Tibial artery (tissue), 4 donors: Measurements from ENCODE around the gene COG5.

Experiments used
- DNase-seq, 2 donors: peaks; one replicate each; pipeline ENCODE4 v3.0.0-alpha.2; 2019
- H3K27ac ChIP-seq, 2 donors: fragments of 200-600 bp; sonication (generic) in 1 of 2; 1 replicate in 1 of 2; 2 replicates in 1 of 2; pipeline ENCODE4 v1.5.1; 2018 to 2019; ENCODE audit warnings: mild to moderate bottlenecking in 1 of 2
- H3K27me3 ChIP-seq, 2 donors: fragments of 200-600 bp; sonication (generic) in 1 of 2; one replicate each; pipeline versions ENCODE4 v1.5.1 to v1.6.0; 2016 to 2019
- H3K36me3 ChIP-seq, 3 donors: fragments of 200-600 bp; sonication (generic) in 2 of 3; one replicate each; pipeline ENCODE4 v1.5.1; 2016 to 2019; ENCODE audit warnings: mild to moderate bottlenecking in 2 of 3
- H3K4me1 ChIP-seq, 4 donors: fragments of 200-600 bp; sonication (generic) in 2 of 4; 1 replicate in 3 of 4; 2 replicates in 1 of 4; pipeline ENCODE4 v1.5.1; 2016 to 2019
- H3K4me3 ChIP-seq, 2 donors: fragments of 200-600 bp; sonication (generic) in 1 of 2; 1 replicate in 1 of 2; 2 replicates in 1 of 2; pipeline ENCODE4 v1.5.1; 2018 to 2019; ENCODE audit warnings: mild to moderate bottlenecking in 2 of 2
- H3K9me3 ChIP-seq, 3 donors: fragments of 200-600 bp; sonication (generic) in 1 of 3; one replicate each; pipeline ENCODE4 v1.5.1; 2016 to 2019
- CTCF ChIP-seq, 2 experiments: fragments of 200-600 bp in 1 of 2; fragments of 450-650 bp in 1 of 2; IDR thresholded peaks; one replicate each; pipeline ENCODE4 v1.5.1; 2017 to 2019; ENCODE audit warnings: antibody characterized with exemption in 2 of 2, mild to moderate bottlenecking in 1 of 2, moderate library complexity in 1 of 2
- intact Hi-C: fragments of 100-400 bp; cut with DNase I; formaldehyde crosslinking; loops from one replicate; pipeline ENCODE4 v1.15.0; 2023; ENCODE audit warnings: low total_unique reads

The COG5 gene

GRCh38 chr7:107441581-107442422, 121.9 kb downstream of the COG5 start:
- no peaks in the 10 kb centered on the region for H3K4me1 ChIP-seq
- TF ChIP-seq CTCF (IDR thresholded peaks at IDR 0.05): no peak
- intact Hi-C loops: no loop called here
- H3K27me3 ChIP-seq: no peaks in the 10 kb centered on the region
- no peak overlapping the region for H3K27ac ChIP-seq
- no peak for DNase-seq
- no peak overlapping the region for H3K4me3 ChIP-seq
- no peaks in the 10 kb centered on the region for H3K36me3 ChIP-seq
- no peaks in the 10 kb centered on the region for H3K9me3 ChIP-seq

DNA sequence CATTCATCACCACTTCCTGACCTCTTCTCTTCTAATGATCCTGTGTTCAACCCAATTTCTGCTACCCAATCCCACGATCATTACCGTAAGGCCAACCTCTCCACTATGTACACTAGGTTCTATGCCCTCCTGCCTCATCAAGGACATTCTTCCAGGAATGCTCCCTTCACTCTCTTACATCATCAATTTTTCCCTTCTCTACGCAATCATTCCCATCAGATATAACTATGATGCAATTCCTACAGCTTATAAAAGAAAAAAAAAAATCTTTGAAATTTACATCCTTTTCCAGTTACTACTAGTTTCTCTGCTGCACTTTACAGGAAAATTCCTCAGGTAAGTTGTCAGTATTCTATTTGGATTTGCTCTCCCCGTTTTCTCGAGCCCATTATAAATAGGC, 124.7 kb downstream of the COG5 start:
- no peak overlapping the region for H3K27ac ChIP-seq
- no peaks in the 10 kb centered on the region for H3K4me1 ChIP-seq
- H3K9me3 ChIP-seq: no peaks in the 10 kb centered on the region
- no peak overlapping the region for H3K4me3 ChIP-seq
- intact Hi-C loops: no loop called here
- no peak for TF ChIP-seq CTCF (IDR thresholded peaks at IDR 0.05)
- H3K27me3 ChIP-seq: no peaks in the 10 kb centered on the region
- H3K36me3 ChIP-seq: no peaks in the 10 kb centered on the region
- no peak for DNase-seq

DNA sequence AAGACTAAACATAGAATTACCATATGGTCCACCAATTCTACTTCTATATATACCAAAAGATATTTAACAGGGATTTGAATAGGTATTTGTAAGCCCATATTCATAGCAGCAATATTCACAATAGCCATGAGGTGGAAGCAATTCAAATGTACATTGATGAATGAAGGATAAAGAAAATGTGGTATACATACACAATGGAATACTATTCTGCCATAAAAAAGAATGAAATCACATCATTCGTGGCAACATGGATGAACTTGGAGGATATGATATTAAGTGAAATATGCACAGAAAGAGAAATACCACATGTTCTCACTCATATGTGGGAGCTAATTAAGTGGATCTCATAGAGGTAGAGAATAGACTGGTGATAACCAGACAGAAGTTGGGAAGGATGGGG, 128.0 kb downstream of the COG5 start:
- peaks cover 0 to 13% (median 1%) of the 10 kb centered on the region in 4 donors for H3K4me1 ChIP-seq
- DNase-seq: no peak
- H3K4me3 ChIP-seq: no peak overlapping the region
- intact Hi-C loops: no loop called here
- H3K9me3 ChIP-seq: no peaks in the 10 kb centered on the region
- H3K27me3 ChIP-seq: no peaks in the 10 kb centered on the region
- no peak overlapping the region for H3K27ac ChIP-seq
- TF ChIP-seq CTCF (IDR thresholded peaks at IDR 0.05): no peak
- H3K36me3 ChIP-seq: no peaks in the 10 kb centered on the region

DNA sequence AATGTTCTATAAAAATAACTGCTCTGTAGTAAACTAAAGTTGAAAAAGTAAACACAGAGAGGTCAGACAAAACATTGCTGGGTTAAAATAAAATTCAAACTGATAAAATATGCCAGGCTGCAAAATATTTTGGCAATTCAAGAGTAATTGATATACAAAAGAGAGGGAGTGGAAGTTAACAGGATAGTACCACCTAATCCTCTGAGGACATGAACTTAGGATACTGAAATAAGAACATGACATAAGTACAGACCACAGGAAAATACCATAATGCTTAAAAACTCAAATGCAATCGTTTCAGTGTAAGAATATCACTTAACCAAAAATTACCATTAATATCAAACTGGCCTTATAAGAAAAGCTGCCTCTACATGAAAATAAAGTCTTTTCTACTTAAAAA, 131.5 kb downstream of the COG5 start:
- no peak overlapping the region for H3K27ac ChIP-seq

GRCh38 chr7:107430057-107430456, 133.7 kb downstream of the COG5 start:
- TF ChIP-seq CTCF (IDR thresholded peaks at IDR 0.05): no peak
- Histone ChIP-seq H3K4me3 (no peak overlapping the region), H3K4me1 (peaks cover 0 to 13% (median 1%) of the 10 kb centered on the region in 4 donors), H3K27ac (no peak overlapping the region), H3K27me3 (no peaks in the 10 kb centered on the region), H3K9me3 (no peaks in the 10 kb centered on the region), H3K36me3 (no peaks in the 10 kb centered on the region)
- intact Hi-C loops: no loop called here
- no peak for DNase-seq

More for the DNA sequence above, 131.5 kb downstream of the COG5 start:
- Histone ChIP-seq H3K4me3 (no peak overlapping the region), H3K9me3 (no peaks in the 10 kb centered on the region), H3K36me3 (no peaks in the 10 kb centered on the region), H3K27me3 (no peaks in the 10 kb centered on the region), H3K4me1 (peaks cover 0 to 13% (median 1%) of the 10 kb centered on the region in 4 donors)
- DNase-seq: no peak
- intact Hi-C loops: no loop called here
- no peak for TF ChIP-seq CTCF (IDR thresholded peaks at IDR 0.05)
